Heart right ventricle (tissue), 16 donors: ENCODE results near the gene CPEB4. TPM values are rescaled to one million over a fixed set of nuclear protein-coding genes. Genes with fewer than 3 reads are reported as not detected.

Source experiments
- ATAC-seq, 8 donors: fragments of 200-7000 bp; cut with Tn5 transposase; one replicate each; pipeline ENCODE4 v1.9.1; 2020; ENCODE audit warnings: mild to moderate bottlenecking in 8 of 8, moderate library complexity in 8 of 8, moderate number of reproducible peaks in 1 of 8
- DNase-seq, 2 donors: peaks; one replicate each; pipeline ENCODE4 v3.0.0-alpha.2; 2020
- H3K27ac ChIP-seq, 10 donors: fragments of 200-600 bp; sonication (generic) in 2 of 10; one replicate each; pipeline versions ENCODE4 v1.5.0 to v1.8.0; 2020 to 2022; ENCODE audit warnings: mild to moderate bottlenecking in 3 of 10
- H3K27me3 ChIP-seq, 7 donors: fragments of 200-600 bp; one replicate each; pipeline ENCODE4 v1.8.0; 2021 to 2022; ENCODE audit warnings: mild to moderate bottlenecking in 2 of 7
- H3K36me3 ChIP-seq, 9 donors: fragments of 200-600 bp; sonication (generic) in 1 of 9; one replicate each; pipeline versions ENCODE4 v1.5.0 to v1.8.0; 2020 to 2022; ENCODE audit warnings: mild to moderate bottlenecking in 2 of 9
- H3K4me1 ChIP-seq, 9 donors: fragments of 200-600 bp; sonication (generic) in 1 of 9; one replicate each; pipeline versions ENCODE4 v1.5.0 to v1.8.0; 2020 to 2022; ENCODE audit warnings: mild to moderate bottlenecking in 4 of 9
- H3K4me3 ChIP-seq, 10 donors: fragments of 200-600 bp; sonication (generic) in 2 of 10; one replicate each; pipeline versions ENCODE4 v1.5.0 to v1.8.0; 2020 to 2022; ENCODE audit warnings: mild to moderate bottlenecking in 7 of 10, moderate library complexity in 2 of 10
- H3K9me3 ChIP-seq, 11 donors: fragments of 200-600 bp in 10 of 11; sonication (generic) in 2 of 11; one replicate each; pipeline versions ENCODE4 v1.5.0 to v1.8.0; 2013 to 2022; ENCODE audit warnings: mild to moderate bottlenecking in 2 of 11, control low read depth in 1 of 11, moderate library complexity in 1 of 11
- WGBS, 2 donors: extraction: QIAGEN DNeasy Blood & Tissue Kit; methylation state at CpG; one replicate each; pipeline ENCODE4 v1.1.7; 2013; ENCODE audit warnings: inconsistent platforms in 1 of 2; 5-methylcytosine and 5-hydroxymethylcytosine counted together
- intact Hi-C, 10 donors: fragments of 100-400 bp; cut with DNase I; formaldehyde crosslinking; loops; one replicate each; pipeline versions ENCODE4 v1.11.1 to v1.14.2; 2022
- polyA plus RNA-seq, 2 donors: library from polyadenylated mRNA; stranded (reverse); fragments of 200-250 nt; gene quantifications; one replicate each; pipeline ENCODE4 v1.2.3, GENCODE V29; 2013
- total RNA-seq, 10 donors: library from RNA; stranded (reverse); fragmentation: NEBNext Ultra II Directional in 3 of 10; extraction: Animal tissue kit (Norgen Biotek cat#: 25700) in 3 of 10; gene quantifications; one replicate each; pipeline versions ENCODE4 v1.2.1 to v1.2.4, GENCODE V29; 2021 to 2023
- TF ChIP-seq, protein P1 (sequence below), 9 donors: fragments of 200-600 bp; sonication (generic) in 2 of 9; IDR thresholded peaks; one replicate each; pipeline versions ENCODE4 v1.5.0 to v1.8.0; 2021 to 2022; ENCODE audit warnings: antibody characterized with exemption in 9 of 9, mild to moderate bottlenecking in 5 of 9, moderate library complexity in 1 of 9
- donor health status: Arrhythmogenic right ventricular cardiomyopathy.
- donor health status: ischemic (EF 13 %, LVEDD 7.1; RV severe dilation, severe dysfunction).
- donor health status: healthy with polysubstance abuse.
- donor health status: DM: no; HTN: yes; CAD: no.
- donor health status: DM: no; HTN: no; CAD: no.
- donor health status: ischemic (EF 25% LVEDD 6.9; RV normal size, moderate dysfunction).
- donor health status: ischemic (EF 25% LVEDD 5.7; RV mildly dilated, moderate dysfunction).
- donor health status: healthy.
- donor health status: DM: yes; HTN: yes; CAD: no.
- donor health status: Ischemic cardiomyopathy.
- donor health status: ischemic (EF 35%, LVEDD 5.7; RV mildly dilated, moderate dysfunction).
- donor health status: nonischemic (EF 11% LVEDD 7.7; RV severe dilation, severe dysfunction).
- donor health status: DM: yes; HTN: yes; CAD: no.
- donor health status: PGD.
- donor health status: ischemic (EF 29% LVEDD 5.4; RV normal size, mild dysfunction).
- donor health status: nonischemic (EF 23%, LVEDD 6.1; RV moderate dilation, normal function).

Gene CPEB4
- total and polyA plus RNA-seq, 12 donors: 29.4 to 279 (median 168) TPM

DNA sequence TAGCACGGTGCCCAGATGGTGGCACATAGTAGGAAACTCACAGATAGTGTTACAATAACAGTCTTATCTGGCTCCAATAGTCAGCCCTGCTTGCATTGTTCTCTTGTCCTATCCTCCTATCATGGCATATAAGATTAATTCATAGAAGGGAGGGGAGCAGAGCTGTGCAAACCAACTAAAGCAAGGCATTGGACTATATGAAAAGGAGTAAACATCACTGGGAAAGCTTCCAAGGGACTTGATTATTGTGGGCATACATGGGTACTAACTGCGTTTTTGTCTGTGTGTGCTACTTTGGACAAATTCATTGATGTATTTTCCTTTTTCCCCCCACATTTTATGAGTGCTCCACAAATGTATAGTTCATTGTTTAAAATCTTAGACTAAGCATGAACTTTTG lies 57.0 kb downstream of the CPEB4 start:
- Histone ChIP-seq H3K4me3 (no peak overlapping the region), H3K36me3 (peaks cover 0 to 58% (median 28%) of the 10 kb centered on the region in 9 donors), H3K9me3 (no peaks in the 10 kb centered on the region), H3K4me1 (peaks cover 0 to 52% (median 39%) of the 10 kb centered on the region in 9 donors), H3K27me3 (no peaks in the 10 kb centered on the region), H3K27ac (peak overlapping the region in 3 of 10 donors; percentile 14 to 36 (median 22))
- TF ChIP-seq, protein P1, sequence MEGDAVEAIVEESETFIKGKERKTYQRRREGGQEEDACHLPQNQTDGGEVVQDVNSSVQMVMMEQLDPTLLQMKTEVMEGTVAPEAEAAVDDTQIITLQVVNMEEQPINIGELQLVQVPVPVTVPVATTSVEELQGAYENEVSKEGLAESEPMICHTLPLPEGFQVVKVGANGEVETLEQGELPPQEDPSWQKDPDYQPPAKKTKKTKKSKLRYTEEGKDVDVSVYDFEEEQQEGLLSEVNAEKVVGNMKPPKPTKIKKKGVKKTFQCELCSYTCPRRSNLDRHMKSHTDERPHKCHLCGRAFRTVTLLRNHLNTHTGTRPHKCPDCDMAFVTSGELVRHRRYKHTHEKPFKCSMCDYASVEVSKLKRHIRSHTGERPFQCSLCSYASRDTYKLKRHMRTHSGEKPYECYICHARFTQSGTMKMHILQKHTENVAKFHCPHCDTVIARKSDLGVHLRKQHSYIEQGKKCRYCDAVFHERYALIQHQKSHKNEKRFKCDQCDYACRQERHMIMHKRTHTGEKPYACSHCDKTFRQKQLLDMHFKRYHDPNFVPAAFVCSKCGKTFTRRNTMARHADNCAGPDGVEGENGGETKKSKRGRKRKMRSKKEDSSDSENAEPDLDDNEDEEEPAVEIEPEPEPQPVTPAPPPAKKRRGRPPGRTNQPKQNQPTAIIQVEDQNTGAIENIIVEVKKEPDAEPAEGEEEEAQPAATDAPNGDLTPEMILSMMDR (IDR thresholded peaks at IDR 0.05): no peak
- intact Hi-C loops: loop anchor here in 1 of 10 donors (10.0 kb wide), 1 partner anchor 50 kb away; no protein-coding TSS in a partner anchor
- ATAC-seq (peak in 2 of 8 donors; percentile 14 to 35), DNase-seq (no peak)
- WGBS, 2 donors: 62 to 64% methylated on average over 2 of the region's 2 CpGs

DNA sequence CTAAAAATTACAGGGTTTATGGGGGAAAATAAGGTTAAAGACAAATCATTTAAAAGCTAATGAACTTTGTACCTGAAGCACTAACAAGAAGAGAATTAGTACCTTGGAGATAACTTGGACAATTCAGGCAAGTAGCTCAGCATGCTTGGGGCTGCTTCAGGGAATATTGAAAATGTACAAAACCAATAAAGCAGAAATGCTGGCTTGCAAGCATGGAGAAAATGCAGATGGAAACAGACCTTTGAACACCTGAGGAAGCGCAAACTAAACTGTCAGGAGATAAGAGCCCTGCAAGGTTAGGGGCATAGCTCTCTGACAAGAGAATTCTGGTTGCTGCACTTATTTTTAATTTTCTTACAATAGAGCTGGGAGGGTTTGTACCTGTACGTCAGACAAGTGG lies 58.2 kb downstream of the CPEB4 start:
- 95% methylated on average over 2 of the region's 2 CpGs for WGBS, 2 donors
- Histone ChIP-seq H3K4me1 (peaks cover 0 to 49% (median 36%) of the 10 kb centered on the region in 9 donors), H3K27me3 (no peaks in the 10 kb centered on the region), H3K9me3 (no peaks in the 10 kb centered on the region), H3K27ac (no peak overlapping the region), H3K4me3 (no peak overlapping the region), H3K36me3 (peaks cover 0 to 69% (median 40%) of the 10 kb centered on the region in 9 donors)
- TF ChIP-seq, protein P1 (IDR thresholded peaks at IDR 0.05): no peak
- intact Hi-C loops: loop anchor here in 1 of 10 donors (10.0 kb wide), 1 partner anchor 52 kb away; no protein-coding TSS in a partner anchor
- DNase-seq: no peak
- no peak for ATAC-seq

- Histone ChIP-seq H3K4me3 (no peak overlapping the region), H3K27ac (peak overlapping the region in 3 of 10 donors; percentile 8 to 36 (median 34)), H3K9me3 (no peaks in the 10 kb centered on the region), H3K27me3 (no peaks in the 10 kb centered on the region), H3K4me1 (peaks cover 0 to 48% (median 14%) of the 10 kb centered on the region in 9 donors), H3K36me3 (peaks cover 0 to 100% (median 65%) of the 10 kb centered on the region in 9 donors)
- ATAC-seq (no peak), DNase-seq (no peak)
- TF ChIP-seq, protein P1 (IDR thresholded peaks at IDR 0.05): no peak
- WGBS, 2 donors: 48 to 58% methylated on average over 2 of the region's 2 CpGs
- intact Hi-C loops: loop anchor here in 2 of 10 donors (10.0 kb wide), 2 partner anchors 46 to 56 kb away; no protein-coding TSS in a partner anchor
Measured at GRCh38 chr5:173950829-173951228, 62.7 kb downstream of the CPEB4 start.

DNA sequence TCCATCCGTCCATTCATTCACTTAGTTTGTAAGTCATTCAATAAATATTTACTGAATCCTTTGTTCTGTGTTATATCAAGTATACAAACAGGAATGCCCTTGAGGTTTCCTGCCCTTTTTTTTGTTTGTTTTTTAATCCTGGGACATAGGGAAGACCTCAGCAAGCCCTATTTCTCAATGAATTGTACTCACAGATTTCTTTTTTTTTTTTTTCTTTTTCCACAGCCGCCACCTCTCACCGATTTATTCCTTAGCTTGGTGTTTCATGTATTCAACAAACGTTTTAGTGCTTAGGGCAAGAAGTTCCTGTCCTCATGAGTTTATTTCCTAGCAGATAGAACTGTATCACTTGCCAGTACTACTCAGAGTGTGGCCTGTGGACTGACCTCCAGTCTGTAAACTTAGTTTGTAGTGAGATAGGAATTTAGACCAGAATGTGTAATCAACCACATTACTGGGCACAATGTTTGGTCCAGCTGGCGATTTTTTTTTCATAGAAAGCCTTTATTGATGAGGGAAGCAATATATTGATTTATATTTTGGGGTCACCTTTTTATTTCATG lies 65.5 kb downstream of the CPEB4 start:
- H3K4me3 ChIP-seq: no peak overlapping the region
- peak in 3 of 8 donors; percentile 23 to 64 (median 33) for ATAC-seq
- DNase-seq: no peak
- no peaks in the 10 kb centered on the region for H3K9me3 ChIP-seq
- 67 to 68% methylated on average over 5 of the region's 5 CpGs for WGBS, 2 donors
- TF ChIP-seq, protein P1 (IDR thresholded peaks at IDR 0.05): no peak
- peak overlapping the region; percentile 40 to 86 (median 74) for H3K27ac ChIP-seq
- H3K4me1 ChIP-seq: peaks cover 0 to 59% (median 22%) of the 10 kb centered on the region in 9 donors
- intact Hi-C loops: loop anchor here in 2 of 10 donors (10.0 kb wide), 2 partner anchors 49 to 59 kb away; no protein-coding TSS in a partner anchor
- H3K27me3 ChIP-seq: no peaks in the 10 kb centered on the region
- peaks cover 0 to 100% (median 62%) of the 10 kb centered on the region in 9 donors for H3K36me3 ChIP-seq
